Pancreas (tissue), 10 donors: ENCODE measurements around the gene SEMA4F. TPM values are rescaled to one million over a fixed set of nuclear protein-coding genes. Genes with fewer than 3 reads are reported as not detected.

Experiments
- ATAC-seq, 4 donors: fragments of 200-7000 bp; cut with Tn5 transposase; one replicate each; pipeline versions ENCODE4 v1.8.0 to v1.9.1; 2020; ENCODE audit warnings: mild to moderate bottlenecking in 4 of 4, moderate library complexity in 4 of 4
- DNase-seq, 6 donors: peaks; one replicate each; pipeline ENCODE4 v3.0.0-alpha.2; 2020
- FAIRE-seq: peaks from 2 replicates; lab custom pipeline; 2012; peaks lifted over from hg19 to GRCh38; lab: Jason Lieb, UNC
- H3K27ac ChIP-seq, 4 donors: fragments of 200-600 bp; sonication (generic); 1 replicate in 3 of 4; 2 replicates in 1 of 4; pipeline versions ENCODE4 v1.5.0 to v1.8.0; 2020
- H3K27me3 ChIP-seq, 4 donors: fragments of 200-600 bp; one replicate each; pipeline ENCODE4 v1.8.0; 2021
- H3K36me3 ChIP-seq, 3 donors: fragments of 200-600 bp; sonication (generic) in 1 of 3; one replicate each; pipeline versions ENCODE4 v1.5.0 to v1.8.0; 2020 to 2021
- H3K4me1 ChIP-seq, 3 donors: fragments of 200-600 bp; one replicate each; pipeline ENCODE4 v1.8.0; 2021
- H3K4me3 ChIP-seq, 4 donors: fragments of 200-600 bp; sonication (generic) in 2 of 4; one replicate each; pipeline versions ENCODE4 v1.5.0 to v1.8.0; 2020 to 2021
- H3K9me3 ChIP-seq, 4 donors: fragments of 200-600 bp; one replicate each; pipeline ENCODE4 v1.8.0; 2021
- CTCF ChIP-seq, 4 donors: fragments of 200-600 bp; sonication (generic) in 3 of 4; IDR thresholded peaks; one replicate each; pipeline versions ENCODE4 v1.5.0 to v1.8.0; 2021; ENCODE audit warnings: antibody characterized with exemption in 4 of 4
- WGBS, 2 donors: extraction: QIAGEN DNeasy Blood & Tissue Kit; methylation state at CpG; one replicate each; pipeline ENCODE4 v1.1.7; 2013; 5-methylcytosine and 5-hydroxymethylcytosine counted together
- intact Hi-C, 3 donors: fragments of 100-400 bp; cut with DNase I; formaldehyde crosslinking; loops; one replicate each; pipeline versions ENCODE4 v1.11.1 to v1.14.2; 2022
- polyA plus RNA-seq, 2 donors: library from polyadenylated mRNA; stranded (reverse); fragments of 200-250 nt; gene quantifications; one replicate each; pipeline ENCODE4 v1.2.3, GENCODE V29; 2013
- total RNA-seq, 6 donors: library from RNA; stranded (reverse); fragmentation: NEBNext Ultra II Directional in 4 of 6; extraction: Animal tissue kit (Norgen Biotek cat#: 25700) in 4 of 6; gene quantifications; one replicate each; pipeline versions ENCODE4 v1.2.1 to v1.2.4, GENCODE V29; 2021 to 2023
- donor health status: healthy with polysubstance abuse.
- donor health status: DM: no; HTN: no; CAD: no; lungs with moderate emphysema.
- donor health status: DM: no; HTN: no; CAD: no.
- donor health status: control.
- donor health status: control.
- donor health status: Bipolar disorder and iron deficiency.
- donor health status: DM: yes; HTN: yes; CAD: no.
- donor health status: DM: no; HTN: no; CAD: no.
- donor health status: DM: no; HTN: no; CAD: no.
- donor health status: DM: yes; HTN: yes; CAD: no.

SEMA4F gene
- total and polyA plus RNA-seq, 8 donors: 1.9 to 5.9 (median 2.6) TPM

GRCh38 chr2:74659462-74659861, 5.4 kb downstream of the SEMA4F start:
- ATAC-seq (no peak), DNase-seq (no peak), FAIRE-seq (no peak)
- 59 to 71% methylated on average over 2 of the region's 2 CpGs for WGBS, 2 donors
- Histone ChIP-seq H3K9me3 (no peaks in the 10 kb centered on the region), H3K4me1 (no peaks in the 10 kb centered on the region), H3K36me3 (no peaks in the 10 kb centered on the region), H3K4me3 (no peak overlapping the region), H3K27me3 (no peaks in the 10 kb centered on the region), H3K27ac (no peak overlapping the region)
- TF ChIP-seq CTCF (IDR thresholded peaks at IDR 0.05): no peak
- intact Hi-C loops: no loop called here

- Histone ChIP-seq H3K27me3 (no peaks in the 10 kb centered on the region), H3K9me3 (no peaks in the 10 kb centered on the region), H3K27ac (no peak overlapping the region), H3K36me3 (no peaks in the 10 kb centered on the region), H3K4me1 (no peaks in the 10 kb centered on the region), H3K4me3 (no peak overlapping the region)
- ATAC-seq: no peak
- FAIRE-seq: no peak
- DNase-seq: no peak
- intact Hi-C loops: no loop called here
- WGBS, 2 donors: 91 to 93% methylated on average over 1 of the region's 1 CpG
- TF ChIP-seq CTCF (IDR thresholded peaks at IDR 0.05): no peak
Measured at GRCh38 chr2:74668087-74668486, 14.0 kb downstream of the SEMA4F start.

GRCh38 chr2:74670263-74670662, 16.2 kb downstream of the SEMA4F start:
- ATAC-seq (no peak), DNase-seq (no peak), FAIRE-seq (no peak)
- intact Hi-C loops: no loop called here
- Histone ChIP-seq H3K27ac (no peak overlapping the region), H3K4me1 (no peaks in the 10 kb centered on the region), H3K9me3 (no peaks in the 10 kb centered on the region), H3K4me3 (no peak overlapping the region), H3K27me3 (no peaks in the 10 kb centered on the region), H3K36me3 (peaks cover 0 to 11% (median 0%) of the 10 kb centered on the region in 3 donors)
- TF ChIP-seq CTCF (IDR thresholded peaks at IDR 0.05): no peak
- 88 to 95% methylated on average over 7 of the region's 7 CpGs for WGBS, 2 donors

GRCh38 chr2:74671479-74671878, 17.4 kb downstream of the SEMA4F start:
- Histone ChIP-seq H3K36me3 (peaks cover 0 to 18% (median 0%) of the 10 kb centered on the region in 3 donors), H3K27ac (no peak overlapping the region), H3K4me3 (no peak overlapping the region), H3K9me3 (no peaks in the 10 kb centered on the region), H3K4me1 (no peaks in the 10 kb centered on the region), H3K27me3 (no peaks in the 10 kb centered on the region)
- ATAC-seq (no peak), DNase-seq (no peak), FAIRE-seq (no peak)
- intact Hi-C loops: no loop called here
- no peak for TF ChIP-seq CTCF (IDR thresholded peaks at IDR 0.05)

- no peak overlapping the region for H3K4me3 ChIP-seq
- H3K4me1 ChIP-seq: no peaks in the 10 kb centered on the region
- H3K27me3 ChIP-seq: no peaks in the 10 kb centered on the region
- ATAC-seq (no peak), DNase-seq (no peak), FAIRE-seq (no peak)
- H3K36me3 ChIP-seq: peaks cover 0 to 18% (median 0%) of the 10 kb centered on the region in 3 donors
- no peaks in the 10 kb centered on the region for H3K9me3 ChIP-seq
- 75% methylated on average over 7 of the region's 7 CpGs for WGBS, 2 donors
- no peak for TF ChIP-seq CTCF (IDR thresholded peaks at IDR 0.05)
- intact Hi-C loops: no loop called here
- H3K27ac ChIP-seq: no peak overlapping the region
Measured at GRCh38 chr2:74673826-74674528, 19.9 kb downstream of the SEMA4F start.
